GM19035 (cell line): ENCODE data around the gene POTEC.
"Not testable (repeated sequence)": the region's sequence is repeated elsewhere in the genome, so short reads cannot be mapped to it uniquely, and the experiment has no call there.

ENCODE experiments used
- ATAC-seq: cut with Tn5 transposase; IDR thresholded peaks from one replicate; pipeline ENCODE4 v1.9.1; 2021; ENCODE audit not compliant: unreplicated experiment

Gene POTEC

GRCh38 chr18:14543446-14543964, at the start of gene POTEC:
TSS of gene POTEC (minus strand) at chr18:14543600. CDS start at chr18:14543146, 454 bp downstream.
- not testable (repeated sequence) for ATAC-seq

GRCh38 chr18:14577971-14578370, 34.6 kb upstream of the POTEC start:
- ATAC-seq, result no peak

GRCh38 chr18:14559502-14559901, 16.1 kb upstream of the POTEC start:
- ATAC-seq, result not testable (repeated sequence)

GRCh38 chr18:14531659-14532058, 11.7 kb downstream of the POTEC start:
- ATAC-seq, result not testable (repeated sequence)

- ATAC-seq, result not testable (repeated sequence)
Observed at GRCh38 chr18:14510707-14511106, 32.7 kb downstream of the POTEC start.

GRCh38 chr18:14503691-14504090, 39.7 kb downstream of the POTEC start:
- ATAC-seq, result not testable (repeated sequence)

- ATAC-seq, result not testable (repeated sequence)
Observed at GRCh38 chr18:14501894-14502293, 41.5 kb downstream of the POTEC start.

GRCh38 chr18:14489256-14490014, 54.0 kb downstream of the POTEC start:
- ATAC-seq, result not testable (repeated sequence)

- not testable (repeated sequence) for ATAC-seq
Observed at GRCh38 chr18:14488789-14489188, 54.6 kb downstream of the POTEC start.

GRCh38 chr18:14486926-14487580, 56.3 kb downstream of the POTEC start:
- not testable (repeated sequence) for ATAC-seq

- ATAC-seq, result not testable (repeated sequence)
Observed at GRCh38 chr18:14479076-14479475, 64.3 kb downstream of the POTEC start.

- ATAC-seq, result not testable (repeated sequence)
Observed at GRCh38 chr18:14475520-14475919, 67.9 kb downstream of the POTEC start.

GRCh38 chr18:14474752-14475151, 68.6 kb downstream of the POTEC start:
- ATAC-seq, result not testable (repeated sequence)

- not testable (repeated sequence) for ATAC-seq
Observed at GRCh38 chr18:14474007-14474720, 69.2 kb downstream of the POTEC start.

- ATAC-seq, result not testable (repeated sequence)
Observed at GRCh38 chr18:14473250-14474006, 70.0 kb downstream of the POTEC start.

- not testable (repeated sequence) for ATAC-seq
Observed at GRCh38 chr18:14471286-14471685, 72.1 kb downstream of the POTEC start.

- not testable (repeated sequence) for ATAC-seq
Observed at GRCh38 chr18:14470446-14470845, 73.0 kb downstream of the POTEC start.

GRCh38 chr18:14470046-14470445, 73.4 kb downstream of the POTEC start:
- ATAC-seq, result not testable (repeated sequence)

- ATAC-seq, result not testable (repeated sequence)
Observed at GRCh38 chr18:14465989-14466388, 77.4 kb downstream of the POTEC start.
